HepG2 (cell line): ENCODE data around the gene LITAFD. TPM values are rescaled to one million over a fixed set of nuclear protein-coding genes. Genes with fewer than 3 reads are reported as not detected.

Experiments used
- ADNP ChIP-seq: sonication (generic); formaldehyde crosslinking; IDR thresholded peaks from 2 replicates; pipeline ENCODE4 v1.4.0; 2020; ENCODE audit warnings: missing genetic modification reagents
- AHR ChIP-seq: IDR thresholded peaks from 2 replicates; pipeline ENCODE4 v1.6.1; 2018; ENCODE audit warnings: missing genetic modification reagents, missing compliant biosample characterization
- ARID2 ChIP-seq: sonication (generic); formaldehyde crosslinking; IDR thresholded peaks from 2 replicates; pipeline ENCODE4 v1.8.1; 2022; ENCODE audit warnings: mild to moderate bottlenecking, missing genetic modification reagents, borderline replicate concordance
- BHLHE40 ChIP-seq: IDR thresholded peaks from 2 replicates; pipeline ENCODE4 v1.6.1; 2011; ENCODE audit warnings: low read length, improper control_type of control experiment
- ONECUT2 ChIP-seq: sonication (generic); formaldehyde crosslinking; IDR thresholded peaks from 2 replicates; pipeline ENCODE4 v1.4.0; 2020; ENCODE audit warnings: missing genetic modification reagents
- RORA ChIP-seq: sonication (generic); formaldehyde crosslinking; IDR thresholded peaks from 2 replicates; pipeline ENCODE4 v1.5.0; 2020; ENCODE audit warnings: mild to moderate bottlenecking, missing genetic modification reagents, moderate library complexity
- YEATS4 ChIP-seq: sonication (generic); formaldehyde crosslinking; IDR thresholded peaks from 2 replicates; pipeline ENCODE4 v1.4.0; 2020; ENCODE audit warnings: missing genetic modification reagents, borderline replicate concordance
- ZBTB39 ChIP-seq: sonication (generic); formaldehyde crosslinking; IDR thresholded peaks from 2 replicates; pipeline ENCODE4 v1.5.0; 2020; ENCODE audit warnings: missing genetic modification reagents
- ZNF121 ChIP-seq: sonication (generic); formaldehyde crosslinking; IDR thresholded peaks from 2 replicates; pipeline ENCODE4 v1.5.0; 2020; ENCODE audit warnings: mild to moderate bottlenecking, missing genetic modification reagents
- ZNF33A ChIP-seq: sonication (generic); formaldehyde crosslinking; IDR thresholded peaks from 2 replicates; pipeline ENCODE4 v1.5.1; 2020; ENCODE audit warnings: missing genetic modification reagents, mild to moderate bottlenecking, moderate library complexity, borderline replicate concordance
- ZNF383 ChIP-seq: sonication (generic); formaldehyde crosslinking; IDR thresholded peaks from 2 replicates; pipeline ENCODE4 v1.4.0; 2020; ENCODE audit warnings: missing genetic modification reagents, mild to moderate bottlenecking, borderline replicate concordance
- ZNF512B ChIP-seq: sonication (generic); formaldehyde crosslinking; IDR thresholded peaks from 2 replicates; pipeline ENCODE4 v1.5.1; 2020; ENCODE audit warnings: missing genetic modification reagents, mild to moderate bottlenecking, borderline replicate concordance
- ZNF839 ChIP-seq: sonication (generic); formaldehyde crosslinking; IDR thresholded peaks from 2 replicates; pipeline ENCODE4 v1.4.0; 2020; ENCODE audit warnings: missing genetic modification reagents, mild to moderate bottlenecking, borderline replicate concordance
- polyA plus RNA-seq, 8 experiments: library from polyadenylated mRNA; depleted of rRNA in 3 of 8; stranded (reverse) in 7 of 8; unstranded in 1 of 8; fragments of >200 nt; fragmentation: Illumina TruSeq in 4 of 8; extraction: Trizol in 4 of 8; gene quantifications; 2 replicates each; pipeline versions ENCODE4 v1.2.1 to v1.2.3, GENCODE V29; 2011 to 2016; ENCODE audit warnings: low read depth in 4 of 8, missing spikeins in 1 of 8, mixed read lengths in 1 of 8; ENCODE audit not compliant: insufficient read depth in 1 of 8
- total RNA-seq, 5 experiments: library from RNA; depleted of rRNA; stranded (reverse); fragments of >200 nt; fragmentation: Illumina TruSeq; extraction: Trizol; gene quantifications; 2 replicates each; pipeline ENCODE4 v1.2.3, GENCODE V29; 2016; ENCODE audit warnings: low read depth in 1 of 5
- TF ChIP-seq, protein P1 (sequence below): sonication (generic); formaldehyde crosslinking; IDR thresholded peaks from 2 replicates; pipeline ENCODE4 v1.8.1; 2023; ENCODE audit warnings: missing genetic modification reagents, inconsistent platforms, borderline replicate concordance
- TF ChIP-seq, protein P2 (sequence below): sonication (generic); formaldehyde crosslinking; IDR thresholded peaks from 2 replicates; pipeline ENCODE4 v1.9.0; 2021; ENCODE audit warnings: missing genetic modification reagents, borderline replicate concordance
- TF ChIP-seq, protein P3 (sequence below): sonication (generic); formaldehyde crosslinking; IDR thresholded peaks from 2 replicates; pipeline ENCODE4 v1.4.0; 2020; ENCODE audit warnings: missing genetic modification reagents
- TF ChIP-seq, protein P4 (sequence below): sonication (generic); formaldehyde crosslinking; IDR thresholded peaks from 2 replicates; pipeline ENCODE4 v1.5.1; 2020; ENCODE audit warnings: missing genetic modification reagents, mild to moderate bottlenecking, borderline replicate concordance

Gene LITAFD
- total and polyA plus RNA-seq, 2 of the 13 experiments (the other 11 are each of a cell fraction or from before 2014, with no cell fraction given) = not detected

DNA sequence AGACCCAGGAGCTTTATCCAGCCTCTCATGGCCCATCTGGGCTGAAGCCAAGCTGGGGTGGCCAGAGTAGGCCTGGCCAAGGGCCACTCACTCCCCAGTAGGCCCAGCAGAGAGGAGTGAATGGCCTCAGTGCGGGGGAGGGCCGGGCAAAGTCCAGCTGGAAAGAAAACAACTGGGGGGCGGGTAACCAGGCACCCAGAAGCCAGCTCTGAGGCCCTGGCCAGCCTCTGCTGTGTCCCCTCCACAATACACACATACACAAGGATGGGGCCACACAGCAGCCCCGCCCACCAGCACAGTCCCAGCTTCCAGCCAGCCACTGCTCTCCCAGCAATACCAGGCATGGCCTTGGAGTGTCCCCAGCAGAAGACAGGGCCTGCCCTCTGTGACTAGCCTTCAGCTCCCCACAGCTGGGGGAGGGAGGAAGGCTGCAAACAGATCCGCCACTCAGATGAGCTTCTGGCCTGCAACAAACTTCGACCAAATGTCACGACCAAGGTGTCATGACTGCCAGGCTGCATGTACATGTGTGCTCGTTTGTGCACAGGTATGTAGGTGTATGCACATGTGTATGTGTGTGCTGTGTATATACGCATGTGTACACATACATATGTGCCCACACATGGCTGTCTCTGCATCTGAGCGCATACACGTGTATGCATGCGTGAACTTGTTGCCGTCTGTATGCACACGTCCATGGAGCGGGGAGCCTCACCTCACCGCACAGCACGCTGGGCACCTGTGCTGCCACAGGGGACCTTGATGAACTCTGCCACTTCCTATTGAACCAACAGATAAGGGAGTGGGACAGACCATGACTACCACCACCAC is 18.3 kb upstream of the LITAFD start (continued):
- TF ChIP-seq ARID2 (peak; percentile 95), RORA (CRISPR knock-in tag) (no peak), YEATS4 (CRISPR knock-in tag) (no peak; the same call in 1 of the 2 replicates), ZBTB39 (CRISPR knock-in tag) (peak; percentile 97; the same call in 1 of the 2 replicates), ZNF121 (CRISPR knock-in tag) (peak; percentile 96), AHR (peak; percentile 2; the same call in 1 of the 2 replicates), ZNF512B (peak; percentile 61; the same call in 1 of the 2 replicates), ADNP (CRISPR knock-in tag) (peak; percentile 16; the same call in 1 of the 2 replicates), ZNF839 (CRISPR knock-in tag) (peak; percentile 74), ZNF383 (CRISPR knock-in tag) (peak; percentile 100), BHLHE40 (no peak), ZNF33A (CRISPR knock-in tag) (peak; percentile 88; the same call in 1 of the 2 replicates), ONECUT2 (CRISPR knock-in tag) (no peak)
- TF ChIP-seq, protein P1, sequence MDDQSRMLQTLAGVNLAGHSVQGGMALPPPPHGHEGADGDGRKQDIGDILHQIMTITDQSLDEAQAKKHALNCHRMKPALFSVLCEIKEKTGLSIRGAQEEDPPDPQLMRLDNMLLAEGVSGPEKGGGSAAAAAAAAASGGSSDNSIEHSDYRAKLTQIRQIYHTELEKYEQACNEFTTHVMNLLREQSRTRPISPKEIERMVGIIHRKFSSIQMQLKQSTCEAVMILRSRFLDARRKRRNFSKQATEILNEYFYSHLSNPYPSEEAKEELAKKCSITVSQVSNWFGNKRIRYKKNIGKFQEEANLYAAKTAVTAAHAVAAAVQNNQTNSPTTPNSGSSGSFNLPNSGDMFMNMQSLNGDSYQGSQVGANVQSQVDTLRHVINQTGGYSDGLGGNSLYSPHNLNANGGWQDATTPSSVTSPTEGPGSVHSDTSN (CRISPR knock-in tag) = no peak
- TF ChIP-seq, protein P2, sequence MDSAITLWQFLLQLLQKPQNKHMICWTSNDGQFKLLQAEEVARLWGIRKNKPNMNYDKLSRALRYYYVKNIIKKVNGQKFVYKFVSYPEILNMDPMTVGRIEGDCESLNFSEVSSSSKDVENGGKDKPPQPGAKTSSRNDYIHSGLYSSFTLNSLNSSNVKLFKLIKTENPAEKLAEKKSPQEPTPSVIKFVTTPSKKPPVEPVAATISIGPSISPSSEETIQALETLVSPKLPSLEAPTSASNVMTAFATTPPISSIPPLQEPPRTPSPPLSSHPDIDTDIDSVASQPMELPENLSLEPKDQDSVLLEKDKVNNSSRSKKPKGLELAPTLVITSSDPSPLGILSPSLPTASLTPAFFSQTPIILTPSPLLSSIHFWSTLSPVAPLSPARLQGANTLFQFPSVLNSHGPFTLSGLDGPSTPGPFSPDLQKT (CRISPR knock-in tag) = no peak; the same call in 1 of the 2 replicates
- TF ChIP-seq, protein P3, sequence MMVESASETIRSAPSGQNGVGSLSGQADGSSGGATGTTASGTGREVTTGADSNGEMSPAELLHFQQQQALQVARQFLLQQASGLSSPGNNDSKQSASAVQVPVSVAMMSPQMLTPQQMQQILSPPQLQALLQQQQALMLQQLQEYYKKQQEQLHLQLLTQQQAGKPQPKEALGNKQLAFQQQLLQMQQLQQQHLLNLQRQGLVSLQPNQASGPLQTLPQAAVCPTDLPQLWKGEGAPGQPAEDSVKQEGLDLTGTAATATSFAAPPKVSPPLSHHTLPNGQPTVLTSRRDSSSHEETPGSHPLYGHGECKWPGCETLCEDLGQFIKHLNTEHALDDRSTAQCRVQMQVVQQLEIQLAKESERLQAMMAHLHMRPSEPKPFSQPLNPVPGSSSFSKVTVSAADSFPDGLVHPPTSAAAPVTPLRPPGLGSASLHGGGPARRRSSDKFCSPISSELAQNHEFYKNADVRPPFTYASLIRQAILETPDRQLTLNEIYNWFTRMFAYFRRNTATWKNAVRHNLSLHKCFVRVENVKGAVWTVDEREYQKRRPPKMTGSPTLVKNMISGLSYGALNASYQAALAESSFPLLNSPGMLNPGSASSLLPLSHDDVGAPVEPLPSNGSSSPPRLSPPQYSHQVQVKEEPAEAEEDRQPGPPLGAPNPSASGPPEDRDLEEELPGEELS (CRISPR knock-in tag) = peak; percentile 100
- TF ChIP-seq, protein P4, sequence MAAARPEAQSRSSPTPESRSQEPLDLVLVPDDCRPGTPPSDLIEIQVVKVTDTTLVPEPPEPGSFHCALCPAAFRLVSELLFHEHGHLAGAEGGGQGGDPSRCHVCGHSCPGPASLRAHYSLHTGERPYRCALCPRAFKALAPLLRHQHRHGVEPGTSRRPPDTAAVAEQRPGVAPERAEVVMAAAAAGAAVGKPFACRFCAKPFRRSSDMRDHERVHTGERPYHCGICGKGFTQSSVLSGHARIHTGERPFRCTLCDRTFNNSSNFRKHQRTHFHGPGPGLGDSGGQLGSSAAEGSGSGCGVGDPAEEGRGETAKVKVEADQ (CRISPR knock-in tag) = peak; percentile 95
